GM03348 (cell line): ENCODE results near the gene WDR31.
"Not testable (repeated sequence)": the region's sequence is repeated elsewhere in the genome, so short reads cannot be mapped to it uniquely, and the experiment has no call there.

Experiments used
- DNase-seq: peaks from one replicate; pipeline ENCODE4 v3.0.0; 2012; ENCODE audit warnings: low spot score

The WDR31 gene

DNA sequence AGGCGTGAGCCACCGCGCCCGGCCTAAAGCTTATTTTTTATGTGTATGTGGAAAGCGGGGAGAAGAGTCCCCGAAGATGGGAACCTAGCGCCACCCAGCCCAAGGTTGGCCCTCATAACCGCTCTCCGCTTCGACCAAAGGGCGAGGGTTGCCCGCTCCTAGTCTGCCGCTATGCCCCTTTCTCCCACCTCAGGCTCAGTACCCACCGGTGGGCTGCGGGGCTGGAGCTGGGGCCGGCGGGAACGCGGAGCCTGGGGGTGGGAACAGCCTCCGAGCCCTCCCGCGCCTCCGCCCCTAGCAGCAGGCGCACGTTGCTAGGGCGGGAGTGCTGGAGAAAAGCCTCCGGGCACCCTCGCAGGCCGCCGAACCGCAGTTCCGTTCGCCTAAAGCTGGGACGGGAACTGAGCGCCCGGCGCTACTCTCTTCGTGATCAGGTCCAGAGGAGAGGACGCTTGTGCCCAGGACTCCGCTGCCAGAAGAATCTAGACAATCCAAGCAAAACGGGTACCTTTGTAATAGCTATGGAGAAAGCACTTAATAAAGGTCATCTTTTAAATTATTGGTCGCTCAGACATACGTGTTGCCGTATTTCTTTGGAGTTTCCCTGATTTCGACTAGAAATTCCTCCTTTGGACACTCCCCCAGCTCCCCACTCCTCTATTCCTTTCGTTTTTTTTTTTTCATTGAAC lies at the start of gene WDR31:
Gene WDR31, minus strand, starts transcription at position 265 of the 689 bp plus-strand sequence. CDS start 8,253 bp downstream, outside the sequence.
- peak; percentile 97 for DNase-seq

DNA sequence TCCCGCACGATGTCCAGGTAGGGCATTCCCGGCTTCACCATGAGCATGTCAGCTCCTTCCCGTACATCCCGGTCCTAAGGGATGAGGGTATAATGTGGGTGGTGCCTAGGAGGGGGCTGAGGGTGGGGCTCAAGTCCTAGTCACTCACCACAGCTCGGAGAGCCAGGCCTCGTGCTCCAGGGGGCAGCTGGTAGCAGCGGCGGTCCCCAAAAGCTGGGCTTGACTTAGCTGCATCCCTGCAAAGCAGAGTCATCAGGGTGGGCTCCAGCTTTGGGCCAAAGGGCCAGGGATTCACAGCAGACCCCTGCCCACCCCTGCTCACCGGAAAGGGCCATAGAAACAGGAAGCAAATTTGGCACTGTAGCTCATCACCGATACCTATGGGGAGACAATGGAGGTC lies 49.4 kb upstream of the WDR31 start:
- DNase-seq = no peak

DNA sequence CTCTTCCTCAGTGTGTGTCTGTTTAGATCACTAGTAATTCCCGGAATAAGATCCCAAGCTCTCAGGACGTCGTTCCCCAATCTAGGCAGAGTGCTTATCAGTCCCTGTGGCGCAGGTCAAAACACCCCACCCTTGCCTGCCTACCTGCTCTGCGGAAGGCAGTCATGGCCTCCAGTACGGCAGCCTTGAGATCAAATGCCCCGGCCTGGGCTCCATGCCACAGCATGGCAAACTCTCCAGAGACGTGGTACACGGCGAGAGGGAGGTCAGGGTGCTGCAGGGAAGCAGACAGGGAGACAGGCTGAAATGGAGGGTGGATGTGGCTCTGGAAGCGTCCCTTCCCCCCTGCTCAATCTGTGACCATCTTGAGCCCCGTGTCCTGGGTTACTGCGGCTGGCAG lies 48.8 kb upstream of the WDR31 start:
- DNase-seq = no peak

- DNase-seq = no peak
Observed at GRCh38 chr9:113387560-113388230, 47.6 kb upstream of the WDR31 start.

- DNase-seq = no peak
Observed at GRCh38 chr9:113386571-113387393, 46.7 kb upstream of the WDR31 start.

DNA sequence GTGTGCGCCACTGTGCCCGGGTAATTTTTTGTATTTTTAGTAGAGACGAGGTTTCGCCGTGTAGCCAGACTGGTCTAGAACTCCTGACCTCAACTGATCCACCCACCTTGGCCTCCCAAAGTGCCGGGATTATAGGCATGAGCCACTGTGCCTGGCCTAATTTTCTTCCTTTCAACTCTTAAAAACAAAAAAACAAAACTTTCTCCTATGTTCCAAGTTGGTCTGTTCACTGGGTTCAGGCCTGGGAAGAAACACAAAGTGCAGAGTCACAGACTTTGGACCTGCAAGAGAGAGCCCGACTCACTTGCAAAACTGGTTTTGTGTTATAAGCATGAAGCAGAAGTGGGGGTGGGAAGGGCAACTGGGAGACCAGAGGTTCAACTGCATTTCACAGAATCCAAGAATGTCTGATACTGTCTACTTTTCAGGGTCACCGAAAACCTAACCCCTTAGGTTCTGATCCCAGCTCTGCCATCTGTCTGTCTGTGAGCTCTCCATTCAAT lies 41.9 kb upstream of the WDR31 start:
- no peak for DNase-seq

GRCh38 chr9:113381441-113381840 lies 41.4 kb upstream of the WDR31 start:
- not testable (repeated sequence) for DNase-seq

- no peak for DNase-seq
Observed at GRCh38 chr9:113380869-113381378, 40.8 kb upstream of the WDR31 start.

DNA sequence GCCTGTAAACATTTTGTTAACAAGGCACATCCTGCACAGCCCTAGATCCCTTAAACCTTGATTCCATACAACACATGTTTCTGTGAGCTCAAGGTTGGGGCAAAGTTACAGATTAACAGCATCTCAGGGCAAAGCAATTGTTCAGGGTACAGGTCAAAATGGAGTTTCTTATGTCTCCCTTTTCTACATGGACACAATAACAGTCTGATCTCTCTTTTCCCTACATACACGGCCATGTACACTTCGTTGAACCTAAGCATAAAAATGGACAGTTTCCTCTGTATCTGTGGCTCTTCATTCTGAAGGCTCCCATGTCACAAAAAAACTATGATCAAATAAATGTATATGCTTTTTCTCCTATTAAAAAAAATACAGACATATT lies 39.7 kb upstream of the WDR31 start:
- not testable (repeated sequence) for DNase-seq

GRCh38 chr9:113379094-113379828 lies 39.2 kb upstream of the WDR31 start:
- not testable (repeated sequence) for DNase-seq

DNA sequence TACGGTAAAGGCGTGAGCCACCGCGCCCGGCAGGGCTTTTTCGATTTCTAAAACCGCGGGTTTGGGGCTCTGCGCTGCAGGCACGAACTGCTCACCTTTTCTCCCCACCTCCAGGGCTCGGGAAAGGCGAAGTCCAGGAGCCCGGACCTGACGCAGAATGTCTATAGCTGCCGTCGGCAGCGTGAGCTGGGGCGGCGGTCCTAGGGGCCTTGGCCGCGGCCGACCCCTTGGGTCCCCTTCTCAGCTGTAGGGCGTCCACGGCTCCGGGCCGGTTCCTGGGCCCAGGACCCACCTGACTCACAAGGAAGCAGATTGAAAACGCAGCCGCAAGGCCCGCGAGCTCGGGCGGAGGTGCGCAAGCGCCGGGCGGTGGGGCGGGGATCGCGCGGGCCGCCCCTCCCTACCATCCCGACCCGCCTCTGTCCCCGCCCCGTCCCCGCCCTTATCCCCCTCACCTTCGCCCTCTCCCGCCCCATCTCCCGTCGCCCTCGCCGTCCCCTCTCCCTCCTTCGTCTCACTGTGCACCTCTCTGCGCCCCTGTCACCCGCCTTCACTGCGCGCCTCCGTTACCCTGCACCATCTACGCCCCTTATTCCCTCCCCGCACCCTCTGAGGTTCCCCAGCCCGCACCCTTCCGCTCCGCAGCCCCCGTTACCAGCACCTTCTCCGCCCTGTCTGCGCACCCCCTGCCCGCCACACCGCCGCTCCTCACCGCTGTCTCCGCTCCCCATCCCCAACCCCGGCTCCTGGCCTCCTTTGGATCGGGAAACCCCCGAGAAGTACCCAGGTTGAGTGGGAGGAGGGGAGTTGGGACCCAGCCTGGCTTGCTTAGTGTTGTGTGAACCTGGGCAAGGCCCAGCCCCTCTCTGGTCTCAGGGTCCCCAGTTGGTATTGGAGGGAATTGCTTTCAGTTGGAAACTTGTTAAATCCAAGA lies 36.8 kb upstream of the WDR31 start, which contains the start of gene HDHD3:
Gene HDHD3, minus strand, starts transcription at position 353 of the 934 bp plus-strand sequence. CDS start 2,632 bp downstream, outside the sequence.
- DNase-seq = peak; percentile 96

DNA sequence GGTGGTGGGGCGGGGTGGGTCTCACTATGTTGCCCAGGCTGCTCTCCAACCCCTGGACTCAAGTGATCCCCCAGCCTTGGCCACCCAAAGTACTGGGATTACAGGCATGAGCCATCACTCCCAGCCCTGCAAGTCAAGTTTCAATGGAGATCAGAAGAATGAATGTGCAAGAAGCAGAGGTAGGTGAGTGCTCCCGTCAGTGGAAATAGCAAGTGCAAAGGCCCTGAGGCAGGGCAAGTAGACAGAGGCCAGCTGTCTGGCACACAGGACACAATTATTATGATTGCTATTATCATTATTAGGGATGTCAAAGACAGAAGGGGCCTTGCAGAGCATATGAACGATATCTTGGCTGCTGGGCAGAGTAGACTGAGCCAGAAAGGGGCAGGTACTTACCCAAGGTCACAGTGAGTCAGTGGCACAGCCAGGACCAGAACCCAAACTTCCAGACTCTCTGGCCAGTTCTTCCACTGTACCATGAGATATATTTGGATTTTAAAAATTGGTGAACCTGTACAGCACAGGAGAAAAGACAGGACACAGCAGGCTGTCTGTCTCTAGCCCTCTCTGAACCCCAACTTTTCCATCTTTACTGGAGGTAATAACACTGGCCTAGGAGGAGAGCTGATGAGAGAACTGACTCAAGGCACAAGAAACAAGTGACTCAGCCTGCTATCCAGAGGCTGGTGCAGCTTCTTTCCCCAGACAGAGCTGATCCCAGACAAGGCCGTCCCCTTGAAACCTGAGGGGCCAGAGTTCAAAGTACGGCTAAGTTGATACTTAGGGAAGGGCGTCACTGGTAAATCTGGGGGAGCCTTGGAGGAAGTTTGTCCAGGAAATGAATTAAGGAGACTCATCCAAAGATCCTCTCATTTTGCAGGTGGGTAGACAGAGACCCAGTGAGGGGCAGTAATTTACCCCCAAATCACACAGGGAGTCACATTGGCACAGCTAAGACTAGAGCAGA lies 35.3 kb upstream of the WDR31 start:
- DNase-seq = no peak

- no peak for DNase-seq
Observed at GRCh38 chr9:113373676-113374392, 33.8 kb upstream of the WDR31 start.

DNA sequence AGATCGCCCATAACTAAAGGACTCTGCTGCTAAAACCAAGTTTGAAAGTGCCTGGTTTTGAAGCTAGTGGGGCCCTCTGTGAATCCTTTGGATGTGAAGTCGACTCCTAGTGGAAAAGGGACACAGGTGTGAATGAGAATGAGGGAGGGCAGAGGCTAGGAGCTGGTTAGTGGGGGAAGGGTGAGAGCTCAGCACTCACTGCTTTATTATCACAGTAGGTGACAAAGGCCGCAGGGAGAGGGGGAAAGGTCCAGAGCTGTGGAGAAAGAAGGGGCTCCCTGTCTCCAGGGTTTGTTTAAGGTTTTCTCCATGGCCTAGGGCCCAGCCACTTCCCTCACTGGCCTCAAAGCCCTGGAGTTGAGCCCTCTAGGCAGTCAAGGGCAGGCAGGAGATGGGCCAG lies 33.2 kb upstream of the WDR31 start:
- DNase-seq = no peak

GRCh38 chr9:113372059-113372458 lies 32.0 kb upstream of the WDR31 start:
- no peak for DNase-seq

- no peak for DNase-seq
Observed at GRCh38 chr9:113370806-113371325, 30.8 kb upstream of the WDR31 start.

DNA sequence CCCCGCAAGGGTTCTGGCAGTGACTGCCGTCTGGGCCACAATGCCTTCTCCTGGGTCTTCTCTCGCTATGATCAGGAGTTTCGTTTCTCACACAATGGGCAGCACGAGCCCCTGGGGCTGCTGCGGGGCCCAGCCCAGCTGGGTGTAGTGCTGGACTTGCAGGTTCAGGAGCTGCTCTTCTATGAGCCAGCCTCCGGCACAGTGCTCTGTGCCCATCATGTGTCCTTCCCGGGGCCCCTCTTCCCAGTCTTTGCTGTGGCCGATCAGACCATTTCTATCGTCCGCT lies 29.7 kb upstream of the WDR31 start:
- DNase-seq = no peak
